Body of pancreas (tissue), 4 donors: Measurements from ENCODE around the gene NCOR1.
"Not testable (repeated sequence)": the region's sequence is repeated elsewhere in the genome, so short reads cannot be mapped to it uniquely, and the experiment has no call there.

Source experiments
- CTCF ChIP-seq, 7 experiments: fragments of 450-650 bp in 4 of 7; fragments of 200-600 bp in 3 of 7; sonication (generic) in 3 of 7; IDR thresholded peaks; one replicate each; pipeline ENCODE4 v1.5.1; 2016 to 2019; ENCODE audit warnings: antibody characterized with exemption in 7 of 7
- POLR2A ChIP-seq, 3 donors: fragments of 450-650 bp; IDR thresholded peaks; one replicate each; pipeline ENCODE4 v1.6.1; 2016; ENCODE audit warnings: antibody characterized with exemption in 3 of 3, mild to moderate bottlenecking in 2 of 3

GRCh38 chr17:16145319-16145890 is 69.9 kb downstream of the NCOR1 start:
- TF ChIP-seq CTCF, POLR2A (IDR thresholded peaks at IDR 0.05): not testable (repeated sequence)
